Fibroblast of villous mesenchyme (primary cell): ENCODE measurements around the gene RTEL1. TPM values are rescaled to one million over a fixed set of nuclear protein-coding genes. Genes with fewer than 3 reads are reported as not detected.
"Not testable (repeated sequence)": the region's sequence is repeated elsewhere in the genome, so short reads cannot be mapped to it uniquely, and the experiment has no call there.

Source experiments
- DNase-seq: peaks from one replicate; pipeline ENCODE4 v3.0.0-alpha.2; 2010; ENCODE audit warnings: low read depth
- H3K4me3 ChIP-seq: 2 replicates; pipeline ENCODE4 v1.5.1; 2011; ENCODE audit warnings: low read depth, mild to moderate bottlenecking, low read length
- total RNA-seq: library from RNA; depleted of rRNA; stranded (reverse); fragments of >200 nt; gene quantifications from 2 replicates; pipeline ENCODE4 v1.2.3, GENCODE V29; 2012
- TF ChIP-seq, protein P1 (sequence below): IDR thresholded peaks from 2 replicates; pipeline ENCODE4 v1.5.1; 2012; ENCODE audit warnings: low read depth, mild to moderate bottlenecking, low read length; ENCODE audit not compliant: insufficient read depth

RTEL1 gene, protein sequence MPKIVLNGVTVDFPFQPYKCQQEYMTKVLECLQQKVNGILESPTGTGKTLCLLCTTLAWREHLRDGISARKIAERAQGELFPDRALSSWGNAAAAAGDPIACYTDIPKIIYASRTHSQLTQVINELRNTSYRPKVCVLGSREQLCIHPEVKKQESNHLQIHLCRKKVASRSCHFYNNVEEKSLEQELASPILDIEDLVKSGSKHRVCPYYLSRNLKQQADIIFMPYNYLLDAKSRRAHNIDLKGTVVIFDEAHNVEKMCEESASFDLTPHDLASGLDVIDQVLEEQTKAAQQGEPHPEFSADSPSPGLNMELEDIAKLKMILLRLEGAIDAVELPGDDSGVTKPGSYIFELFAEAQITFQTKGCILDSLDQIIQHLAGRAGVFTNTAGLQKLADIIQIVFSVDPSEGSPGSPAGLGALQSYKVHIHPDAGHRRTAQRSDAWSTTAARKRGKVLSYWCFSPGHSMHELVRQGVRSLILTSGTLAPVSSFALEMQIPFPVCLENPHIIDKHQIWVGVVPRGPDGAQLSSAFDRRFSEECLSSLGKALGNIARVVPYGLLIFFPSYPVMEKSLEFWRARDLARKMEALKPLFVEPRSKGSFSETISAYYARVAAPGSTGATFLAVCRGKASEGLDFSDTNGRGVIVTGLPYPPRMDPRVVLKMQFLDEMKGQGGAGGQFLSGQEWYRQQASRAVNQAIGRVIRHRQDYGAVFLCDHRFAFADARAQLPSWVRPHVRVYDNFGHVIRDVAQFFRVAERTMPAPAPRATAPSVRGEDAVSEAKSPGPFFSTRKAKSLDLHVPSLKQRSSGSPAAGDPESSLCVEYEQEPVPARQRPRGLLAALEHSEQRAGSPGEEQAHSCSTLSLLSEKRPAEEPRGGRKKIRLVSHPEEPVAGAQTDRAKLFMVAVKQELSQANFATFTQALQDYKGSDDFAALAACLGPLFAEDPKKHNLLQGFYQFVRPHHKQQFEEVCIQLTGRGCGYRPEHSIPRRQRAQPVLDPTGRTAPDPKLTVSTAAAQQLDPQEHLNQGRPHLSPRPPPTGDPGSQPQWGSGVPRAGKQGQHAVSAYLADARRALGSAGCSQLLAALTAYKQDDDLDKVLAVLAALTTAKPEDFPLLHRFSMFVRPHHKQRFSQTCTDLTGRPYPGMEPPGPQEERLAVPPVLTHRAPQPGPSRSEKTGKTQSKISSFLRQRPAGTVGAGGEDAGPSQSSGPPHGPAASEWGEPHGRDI (N-terminal part only)
- total RNA-seq, result 11.7 and 14.2 TPM in 2 replicates

DNA sequence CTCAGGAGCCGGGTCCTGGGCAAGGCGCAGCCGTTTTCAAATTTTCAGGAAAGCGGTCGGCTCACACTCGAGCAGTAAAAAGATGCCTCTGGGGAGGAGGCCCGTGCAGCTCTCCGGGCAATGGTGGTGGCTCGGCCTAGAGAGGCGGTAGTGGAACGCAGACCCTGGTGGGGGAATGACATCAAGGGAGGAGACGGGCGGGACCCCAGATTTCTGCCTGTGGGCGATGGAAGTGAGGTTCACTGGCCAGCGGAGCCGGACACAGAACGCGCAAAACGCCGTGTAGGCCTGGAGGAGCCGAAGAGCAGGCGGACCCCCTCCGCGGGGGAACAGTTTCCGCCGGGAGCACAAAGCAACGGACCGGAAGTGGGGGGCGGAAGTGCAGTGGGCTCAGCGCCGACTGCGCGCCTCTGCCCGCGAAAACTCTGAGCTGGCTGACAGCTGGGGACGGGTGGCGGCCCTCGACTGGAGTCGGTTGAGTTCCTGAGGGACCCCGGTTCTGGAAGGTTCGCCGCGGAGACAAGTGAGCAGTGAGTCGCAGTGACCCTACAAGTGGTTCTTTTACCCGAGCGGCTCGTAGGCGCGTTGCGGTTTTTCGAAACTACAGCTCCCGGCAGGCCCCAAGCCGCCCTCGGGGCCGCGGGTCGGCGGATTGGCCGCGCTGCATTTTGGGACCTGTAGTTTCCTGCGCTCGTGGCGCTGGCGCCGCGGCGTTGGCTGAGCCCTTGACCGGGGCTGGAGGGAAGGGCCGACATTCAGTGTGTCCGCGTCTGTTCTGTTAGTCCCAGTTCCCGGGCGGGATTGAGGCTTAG is at the start of gene RTEL1:
Gene RTEL1 (plus strand): TSS at position 376 of the 812 bp plus-strand sequence. CDS start 1,091 bp downstream, outside the sequence.
- TF ChIP-seq, protein P1, sequence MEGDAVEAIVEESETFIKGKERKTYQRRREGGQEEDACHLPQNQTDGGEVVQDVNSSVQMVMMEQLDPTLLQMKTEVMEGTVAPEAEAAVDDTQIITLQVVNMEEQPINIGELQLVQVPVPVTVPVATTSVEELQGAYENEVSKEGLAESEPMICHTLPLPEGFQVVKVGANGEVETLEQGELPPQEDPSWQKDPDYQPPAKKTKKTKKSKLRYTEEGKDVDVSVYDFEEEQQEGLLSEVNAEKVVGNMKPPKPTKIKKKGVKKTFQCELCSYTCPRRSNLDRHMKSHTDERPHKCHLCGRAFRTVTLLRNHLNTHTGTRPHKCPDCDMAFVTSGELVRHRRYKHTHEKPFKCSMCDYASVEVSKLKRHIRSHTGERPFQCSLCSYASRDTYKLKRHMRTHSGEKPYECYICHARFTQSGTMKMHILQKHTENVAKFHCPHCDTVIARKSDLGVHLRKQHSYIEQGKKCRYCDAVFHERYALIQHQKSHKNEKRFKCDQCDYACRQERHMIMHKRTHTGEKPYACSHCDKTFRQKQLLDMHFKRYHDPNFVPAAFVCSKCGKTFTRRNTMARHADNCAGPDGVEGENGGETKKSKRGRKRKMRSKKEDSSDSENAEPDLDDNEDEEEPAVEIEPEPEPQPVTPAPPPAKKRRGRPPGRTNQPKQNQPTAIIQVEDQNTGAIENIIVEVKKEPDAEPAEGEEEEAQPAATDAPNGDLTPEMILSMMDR, result no peak
- peak; percentile 94 for DNase-seq
- peak within 1 kb of the TSS; percentile 91 for H3K4me3 ChIP-seq

DNA sequence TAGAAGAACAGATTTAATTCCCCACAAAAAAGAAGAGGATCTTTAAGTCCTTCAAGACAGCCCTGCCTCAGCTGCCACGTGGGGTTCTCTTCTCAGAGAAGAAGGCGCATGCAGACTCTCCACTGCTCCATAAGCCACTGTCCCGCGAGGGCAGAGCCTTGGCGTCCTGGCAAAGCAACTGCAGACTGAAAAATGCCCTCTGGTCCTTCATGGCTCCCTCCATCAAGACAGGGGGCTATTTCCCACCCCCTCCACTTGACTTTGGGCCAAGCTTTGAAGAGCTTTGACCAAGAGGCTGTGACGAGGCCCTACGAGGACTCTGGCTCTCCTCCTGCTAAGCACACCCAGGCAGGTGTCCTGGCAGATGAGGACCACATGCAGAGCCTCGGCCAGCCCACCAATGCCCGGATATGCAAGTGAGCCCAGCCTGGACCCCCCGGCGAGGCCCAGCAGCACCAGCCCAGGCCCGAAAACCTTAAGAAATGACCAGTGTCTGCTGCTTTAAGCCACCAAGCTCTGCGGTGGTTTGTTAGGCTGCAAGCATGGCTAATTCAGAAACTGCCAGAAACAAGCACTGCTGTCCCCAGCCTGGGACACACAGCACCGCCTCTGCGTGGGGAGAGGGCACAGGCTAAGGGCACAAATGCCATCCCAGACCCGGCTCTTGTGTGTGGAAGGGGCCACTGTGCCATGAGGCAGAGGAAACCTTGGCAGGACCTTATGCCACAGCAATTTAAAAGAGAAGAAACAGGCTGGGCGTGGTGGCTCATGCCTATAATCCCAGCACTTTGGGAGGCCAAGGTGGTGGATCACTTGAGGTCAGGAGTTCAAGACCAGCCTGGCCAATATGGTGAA is 47.3 kb upstream of the RTEL1 start:
- TF ChIP-seq, protein P1, result no peak
- no peak overlapping the region for H3K4me3 ChIP-seq
- no peak for DNase-seq

DNA sequence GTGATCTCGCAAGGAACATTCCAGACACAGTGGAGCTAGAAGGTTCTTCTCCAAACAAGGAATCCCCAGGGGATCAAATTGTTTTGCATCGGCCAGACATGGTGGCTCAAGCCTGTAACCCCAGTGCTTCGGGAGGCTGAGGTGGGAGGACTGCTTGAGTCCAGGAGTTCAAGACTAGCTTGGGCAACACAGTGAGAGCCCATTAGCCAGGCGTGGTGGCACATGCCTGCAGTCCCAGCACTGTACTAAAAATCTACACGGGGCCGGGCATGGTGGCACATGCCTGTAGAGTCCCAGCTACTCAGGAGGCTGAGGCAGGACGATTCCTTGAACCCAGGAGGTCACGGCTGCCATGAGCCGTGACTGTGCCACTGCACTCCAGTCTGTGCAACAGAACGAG is 46.5 kb upstream of the RTEL1 start:
- TF ChIP-seq, protein P1, result no peak
- no peak overlapping the region for H3K4me3 ChIP-seq
- DNase-seq, result no peak

DNA sequence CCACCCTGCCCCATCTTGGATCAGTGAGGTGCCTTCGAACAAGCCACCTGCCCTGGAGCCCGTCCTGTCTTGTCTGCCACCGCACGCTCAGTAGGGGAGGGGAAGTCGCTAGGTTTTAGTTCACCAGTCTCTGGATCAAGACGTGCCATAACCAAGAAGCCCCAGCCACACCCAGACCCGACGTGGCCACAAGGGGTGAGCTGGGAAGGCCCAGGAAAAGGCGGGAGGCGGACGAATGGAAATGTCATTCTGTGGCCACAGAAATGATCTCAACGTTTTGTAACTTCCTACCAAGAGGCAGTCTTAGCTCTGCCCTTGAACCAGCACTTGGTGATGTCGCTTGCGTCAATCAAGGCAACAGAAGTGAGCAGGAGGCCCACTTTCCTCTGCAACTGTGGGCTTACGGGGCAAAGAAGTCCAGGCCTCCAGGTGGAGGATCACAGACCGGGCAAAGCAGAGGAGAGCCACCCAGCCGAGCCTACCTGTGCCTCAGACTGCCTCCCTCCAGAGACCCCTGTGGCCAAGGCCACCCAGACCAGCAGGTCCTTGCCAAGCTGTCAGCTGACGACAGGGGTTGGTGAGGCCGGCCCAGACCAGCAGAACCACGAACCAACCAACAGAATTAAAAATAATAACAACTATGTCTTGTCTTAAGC is 45.7 kb upstream of the RTEL1 start:
- no peak for DNase-seq
- TF ChIP-seq, protein P1, result no peak
- no peak overlapping the region for H3K4me3 ChIP-seq

DNA sequence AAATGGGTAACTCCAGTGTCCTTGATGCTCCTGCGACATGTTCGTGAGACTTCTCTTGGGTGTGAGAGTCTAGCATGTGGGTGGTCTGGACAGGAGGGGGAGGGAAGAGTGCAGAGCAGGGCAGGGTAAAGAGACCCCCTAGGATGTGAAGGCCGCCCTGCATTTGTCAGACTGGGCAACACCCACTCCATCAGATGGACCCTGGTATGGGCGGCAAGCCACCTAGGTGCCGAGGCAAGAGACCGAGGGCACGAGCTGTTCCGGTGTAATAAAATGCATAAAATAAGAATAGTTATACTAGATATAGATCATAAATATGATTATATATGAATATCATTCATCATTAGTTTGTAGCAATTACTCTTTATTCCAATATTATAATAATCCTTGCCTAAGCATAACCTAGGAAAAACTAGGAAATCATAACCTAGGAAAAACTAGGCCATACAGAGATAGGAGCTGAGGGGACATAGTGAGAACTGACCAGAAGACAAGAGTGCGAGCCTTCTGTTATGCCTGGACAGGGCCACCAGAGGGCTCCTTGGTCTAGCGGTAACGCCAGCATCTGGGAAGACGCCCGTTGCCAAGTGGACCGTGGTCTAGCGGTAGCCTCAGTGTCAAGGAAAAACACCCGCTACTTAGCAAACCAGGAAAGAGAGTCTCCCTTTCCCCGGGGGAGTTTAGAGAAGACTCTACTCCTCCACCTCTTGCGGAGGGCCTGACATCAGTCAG is 44.1 kb upstream of the RTEL1 start:
- not testable (repeated sequence) for H3K4me3 ChIP-seq, DNase-seq
- TF ChIP-seq, protein P1, result peak; percentile 37
